ENCODE measurements around the gene PNLDC1. TPM values are rescaled to one million over a fixed set of nuclear protein-coding genes. Genes with fewer than 3 reads are reported as not detected.

The PNLDC1 gene
- total RNA-seq, 2 donors from 2014 or later = 0.74 to 0.82 TPM

DNA sequence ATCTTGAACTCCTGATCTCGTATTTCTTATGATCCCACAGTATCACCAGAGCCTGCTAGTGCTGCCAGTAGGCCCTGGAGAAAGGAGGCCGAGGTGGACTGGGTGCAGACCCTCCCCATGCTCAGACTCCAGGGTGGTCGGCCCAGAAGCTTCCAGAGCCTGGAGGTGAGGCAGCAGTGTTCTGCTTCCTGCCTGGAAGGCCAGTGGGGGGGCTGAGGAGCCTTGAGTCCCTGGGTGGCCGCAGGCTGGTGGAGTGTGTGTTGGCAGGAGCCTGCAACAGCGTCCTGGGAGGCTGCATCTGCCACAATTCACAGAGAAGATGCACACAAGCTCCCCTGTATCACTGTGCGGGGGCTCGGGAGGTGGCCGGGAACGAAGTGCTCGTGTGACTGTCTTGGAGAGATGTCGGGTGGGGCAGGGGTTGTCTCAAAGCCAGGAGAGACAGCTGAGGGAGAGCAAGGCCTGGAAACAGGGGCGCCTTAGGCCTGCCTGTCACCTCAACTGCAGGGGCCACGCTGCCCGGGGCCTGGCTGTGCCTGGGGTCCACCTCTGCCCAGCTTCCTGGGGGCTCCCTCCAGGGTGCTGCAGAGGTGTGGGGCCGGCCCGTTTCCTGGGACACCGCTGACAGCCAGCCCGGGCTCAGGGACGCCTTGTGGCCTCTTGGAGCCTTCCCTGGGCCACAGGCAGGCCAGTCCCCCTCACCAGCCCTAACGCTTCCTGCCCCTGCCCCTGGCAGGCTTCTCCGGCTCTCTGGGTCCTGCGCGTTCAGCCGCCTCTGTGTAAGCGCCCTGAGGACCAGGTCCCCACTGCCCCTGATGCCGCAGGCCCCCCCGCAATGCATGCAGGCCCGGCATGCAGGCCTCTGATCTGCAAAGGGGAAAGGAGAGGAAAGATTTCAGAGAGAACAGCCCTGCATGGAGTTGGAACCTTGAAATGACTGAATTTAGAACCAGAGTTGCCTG is 66.5 kb downstream of the PNLDC1 start:
- Mint-ChIP-seq H3K4me1 (peaks cover 7% of the 10 kb centered on the region), H3K4me3 (no peak overlapping the region), H3K27ac (peak overlapping the region; percentile 38), H3K36me3 (ENCODE audit: low read depth) (no peaks in the 10 kb centered on the region), H3K27me3 (no peaks in the 10 kb centered on the region), H3K9me3 (peaks cover 6% of the 10 kb centered on the region)
- ATAC-seq (replicated peaks) = no peak

Other genes starting within 250 kb of the PNLDC1 start
- 100 to 1,000 TPM; 110 to 112 TPM for gene SOD2, start 107.0 kb upstream of the PNLDC1 start, total RNA-seq
- gene WTAP, start 72.8 kb upstream of the PNLDC1 start, total RNA-seq = 10 to 100 TPM; 79.8 to 88.5 TPM
- gene ACAT2, start 38.2 kb upstream of the PNLDC1 start, total RNA-seq = 10 to 100 TPM; 66.2 to 90.3 TPM
- gene TCP1, start 10.7 kb upstream of the PNLDC1 start, total RNA-seq = 100 to 1,000 TPM; 321 to 554 TPM
- gene MRPL18, start 9.8 kb upstream of the PNLDC1 start, total RNA-seq = 100 to 1,000 TPM in 1 of 2 donors, 10 to 100 TPM in 1; 61.9 to 124 TPM
- not detected for gene MAS1, start 90.7 kb downstream of the PNLDC1 start, total RNA-seq
- gene IGF2R, start 168.8 kb downstream of the PNLDC1 start, total RNA-seq = 10 to 100 TPM; 68.2 to 82.2 TPM